A673 (cell line): ENCODE data around the gene SPOCD1. TPM values are rescaled to one million over a fixed set of nuclear protein-coding genes. Genes with fewer than 3 reads are reported as not detected.

ENCODE experiments used
- BruUV-seq: library from RNA; stranded (reverse); fragments of 400-500 nt; replicated peaks from 2 replicates; lab custom pipeline; 2021; lab: Mats Ljungman, UMichigan
- CTCF ChIA-PET: fragments of 300-600 bp; sonication (Branson Sonifier 250); formaldehyde crosslinking; loops from one replicate; lab custom pipeline; 2022; ENCODE audit warnings: antibody characterized with exemption; lab: Charles Lee
- POLR2A ChIA-PET: fragments of 300-600 bp; sonication (Branson Sonifier 250); formaldehyde crosslinking; loops from one replicate; lab custom pipeline; 2022; ENCODE audit warnings: antibody characterized with exemption; ENCODE audit not compliant: low non-redundant PET; lab: Charles Lee
- DNase-seq: peaks from one replicate; pipeline ENCODE4 v3.0.0-alpha.2; 2015; ENCODE audit warnings: low spot score
- H3K27ac ChIP-seq: fragments of 200-600 bp; sonication (generic); 2 replicates; pipeline ENCODE4 v1.5.1; 2016; ENCODE audit warnings: mixed run types, low read depth, mild to moderate bottlenecking, mixed read lengths, antibody characterized with exemption, low read length; ENCODE audit not compliant: poor library complexity, severe bottlenecking
- H3K27me3 ChIP-seq: fragments of 200-600 bp; sonication (generic); replicated peaks from 2 replicates; pipeline ENCODE4 v1.6.1; 2017; ENCODE audit warnings: mixed run types, low read depth, mild to moderate bottlenecking, mixed read lengths, antibody characterized with exemption, low read length; ENCODE audit not compliant: insufficient read depth, poor library complexity
- H3K36me3 ChIP-seq: fragments of 200-600 bp; sonication (generic); 2 replicates; pipeline ENCODE4 v1.6.1; 2016; ENCODE audit warnings: mixed run types, mild to moderate bottlenecking, mixed read lengths, antibody characterized with exemption, low read length; ENCODE audit not compliant: insufficient read depth, poor library complexity, severe bottlenecking
- H3K4me1 ChIP-seq: fragments of 200-600 bp; sonication (generic); 2 replicates; pipeline ENCODE4 v1.6.1; 2017; ENCODE audit warnings: mixed run types, mild to moderate bottlenecking, mixed read lengths, antibody characterized with exemption, low read length; ENCODE audit not compliant: insufficient read depth, poor library complexity, severe bottlenecking
- H3K4me3 ChIP-seq: fragments of 200-600 bp; sonication (generic); 2 replicates; pipeline ENCODE4 v1.5.1; 2016; ENCODE audit warnings: low read depth, mixed run types, mild to moderate bottlenecking, mixed read lengths, low read length; ENCODE audit not compliant: poor library complexity, severe bottlenecking
- H3K9me3 ChIP-seq: fragments of 200-600 bp; sonication (generic); 2 replicates; pipeline ENCODE4 v1.6.1; 2016; ENCODE audit warnings: mixed run types, low read depth, mild to moderate bottlenecking, mixed read lengths, antibody characterized with exemption, low read length; ENCODE audit not compliant: poor library complexity, severe bottlenecking
- EZH2 ChIP-seq: fragments of 200-600 bp; sonication (generic); IDR thresholded peaks from 2 replicates; pipeline ENCODE4 v1.6.1; 2017; ENCODE audit warnings: borderline replicate concordance, low read depth, mild to moderate bottlenecking, mixed read lengths, antibody characterized with exemption, low read length; ENCODE audit not compliant: poor library complexity, severe bottlenecking
- intact Hi-C: fragments of 100-400 bp; cut with micrococcal nuclease; formaldehyde crosslinking; loops from one replicate; pipeline ENCODE4 v1.10.0; 2022; ENCODE audit not compliant: unreplicated experiment
- total RNA-seq: library from RNA; stranded (reverse); gene quantifications from 2 replicates; pipeline ENCODE4 v1.2.3, GENCODE V29; 2021
- TF ChIP-seq, protein P1 (sequence below): fragments of 300-800, 200-600 bp; sonication (generic); conservative IDR thresholded peaks from 2 replicates; pipeline ENCODE4 v1.5.1; 2017; ENCODE audit warnings: low read depth, mild to moderate bottlenecking, antibody characterized with exemption, low read length, moderate library complexity, mixed read lengths

The SPOCD1 gene
- total RNA-seq, 1 experiment from 2014 or later, result 0.58 TPM

DNA sequence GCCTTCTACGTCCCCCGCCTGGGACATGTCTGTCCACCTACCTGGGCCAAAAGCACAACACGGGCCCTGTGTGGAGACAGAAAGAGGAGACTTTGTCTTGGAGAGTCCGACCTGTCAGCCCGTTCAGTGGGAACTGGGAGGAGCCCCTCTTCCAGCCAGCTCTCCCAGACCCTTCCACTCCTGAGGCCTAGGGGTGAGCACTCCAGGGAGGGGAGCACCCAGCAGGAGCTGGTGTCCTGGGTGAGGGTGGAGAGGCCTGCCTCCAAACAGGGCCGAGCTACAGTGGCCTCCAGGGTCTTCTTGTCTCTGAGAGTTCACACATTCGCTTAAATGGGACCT lies 546 bp downstream of the SPOCD1 start:
- H3K27ac ChIP-seq, result no peak overlapping the region
- BruUV-seq, result no TSS peak
- no peaks in the 10 kb centered on the region for H3K4me1 ChIP-seq
- ChIA-PET POLR2A (no interaction called here), CTCF (interaction anchor here (0.7 to 2.1 kb wide), 2 partner anchors 149 to 162 kb away, joined by 3 to 10 read pairs; no protein-coding TSS in a partner anchor)
- H3K27me3 ChIP-seq, result no peaks in the 10 kb centered on the region
- intact Hi-C loops, result loop anchor here (5.0 kb wide), 1 partner anchor 147 kb away; no protein-coding TSS in a partner anchor
- H3K36me3 ChIP-seq, result no peaks in the 10 kb centered on the region
- H3K9me3 ChIP-seq, result no peaks in the 10 kb centered on the region
- DNase-seq, result no peak
- H3K4me3 ChIP-seq, result no peak overlapping the region
- TF ChIP-seq EZH2, result no peak
- TF ChIP-seq, protein P1, sequence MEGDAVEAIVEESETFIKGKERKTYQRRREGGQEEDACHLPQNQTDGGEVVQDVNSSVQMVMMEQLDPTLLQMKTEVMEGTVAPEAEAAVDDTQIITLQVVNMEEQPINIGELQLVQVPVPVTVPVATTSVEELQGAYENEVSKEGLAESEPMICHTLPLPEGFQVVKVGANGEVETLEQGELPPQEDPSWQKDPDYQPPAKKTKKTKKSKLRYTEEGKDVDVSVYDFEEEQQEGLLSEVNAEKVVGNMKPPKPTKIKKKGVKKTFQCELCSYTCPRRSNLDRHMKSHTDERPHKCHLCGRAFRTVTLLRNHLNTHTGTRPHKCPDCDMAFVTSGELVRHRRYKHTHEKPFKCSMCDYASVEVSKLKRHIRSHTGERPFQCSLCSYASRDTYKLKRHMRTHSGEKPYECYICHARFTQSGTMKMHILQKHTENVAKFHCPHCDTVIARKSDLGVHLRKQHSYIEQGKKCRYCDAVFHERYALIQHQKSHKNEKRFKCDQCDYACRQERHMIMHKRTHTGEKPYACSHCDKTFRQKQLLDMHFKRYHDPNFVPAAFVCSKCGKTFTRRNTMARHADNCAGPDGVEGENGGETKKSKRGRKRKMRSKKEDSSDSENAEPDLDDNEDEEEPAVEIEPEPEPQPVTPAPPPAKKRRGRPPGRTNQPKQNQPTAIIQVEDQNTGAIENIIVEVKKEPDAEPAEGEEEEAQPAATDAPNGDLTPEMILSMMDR, result no peak

DNA sequence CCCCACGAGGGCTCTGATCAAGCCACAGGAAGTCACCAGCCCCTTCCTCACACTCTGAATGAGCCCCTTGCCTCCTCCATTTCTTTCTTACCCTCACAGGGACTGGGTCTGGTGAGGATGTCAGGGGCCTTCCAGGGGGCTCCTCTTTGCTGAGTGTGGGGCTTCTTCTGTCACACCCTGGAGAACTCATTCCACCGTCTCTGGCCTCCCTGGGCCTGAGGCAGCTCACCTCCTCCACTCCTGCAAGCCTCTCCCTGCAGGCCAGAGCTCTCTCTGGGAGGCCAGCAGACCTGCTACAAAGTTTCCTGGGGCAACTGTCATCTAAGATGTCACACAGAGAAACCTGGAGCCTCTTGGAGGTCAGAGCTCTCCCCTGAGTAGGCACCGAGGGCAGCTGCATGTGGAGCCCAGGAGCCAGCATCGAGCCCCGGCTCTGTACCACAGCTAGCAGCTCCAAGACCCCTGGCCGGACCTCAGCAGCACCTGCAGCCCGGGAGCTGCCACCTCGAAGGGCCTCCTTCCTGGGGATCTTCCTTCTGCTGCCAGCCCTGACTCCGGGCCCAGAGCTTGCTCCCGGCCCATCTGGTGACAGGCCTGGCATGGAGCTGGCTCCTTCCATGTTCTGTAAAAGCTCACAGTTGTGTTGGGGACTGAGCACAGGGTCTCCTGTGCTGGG lies 1.1 kb downstream of the SPOCD1 start:
- ChIA-PET POLR2A (no interaction called here), CTCF (interaction anchor here (2.1 kb wide), 1 partner anchor 149 kb away, joined by 10 read pairs; no protein-coding TSS in a partner anchor)
- DNase-seq, result no peak
- Histone ChIP-seq H3K4me1 (no peaks in the 10 kb centered on the region), H3K36me3 (no peaks in the 10 kb centered on the region), H3K4me3 (no peak overlapping the region), H3K9me3 (no peaks in the 10 kb centered on the region), H3K27me3 (no peaks in the 10 kb centered on the region), H3K27ac (no peak overlapping the region)
- BruUV-seq, result no TSS peak
- no peak for TF ChIP-seq EZH2
- TF ChIP-seq, protein P1, result no peak
- intact Hi-C loops, result loop anchor here (5.0 kb wide), 1 partner anchor 148 kb away; no protein-coding TSS in a partner anchor

DNA sequence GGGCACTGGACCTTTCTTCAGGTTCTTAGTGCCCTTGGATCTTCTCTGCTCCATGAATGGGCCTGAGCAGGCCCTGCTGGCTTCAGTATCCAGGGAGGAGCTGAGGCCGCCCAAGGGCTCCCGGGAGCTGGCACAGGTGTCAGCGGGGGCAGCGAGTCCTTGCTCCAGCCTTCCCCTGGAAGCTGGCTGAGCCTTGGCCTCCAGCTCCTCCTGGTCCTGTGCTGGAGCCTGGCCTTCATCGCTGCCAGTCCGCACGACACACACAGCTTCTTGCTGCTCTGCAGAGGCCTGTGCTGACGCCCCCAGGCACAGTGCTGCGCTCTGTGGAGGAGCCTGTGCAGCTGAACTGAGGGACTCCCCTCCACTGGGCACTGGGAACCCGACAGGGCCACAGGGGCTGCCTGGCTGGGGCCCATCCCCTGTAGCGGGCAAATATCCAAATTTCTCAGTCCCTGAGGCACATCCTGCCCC lies 1.7 kb downstream of the SPOCD1 start:
- no peaks in the 10 kb centered on the region for H3K9me3 ChIP-seq
- TF ChIP-seq, protein P1, result no peak
- TF ChIP-seq EZH2, result no peak
- intact Hi-C loops, result no loop called here
- ChIA-PET CTCF (no interaction called here), POLR2A (no interaction called here)
- no TSS peak for BruUV-seq
- H3K36me3 ChIP-seq, result no peaks in the 10 kb centered on the region
- H3K27me3 ChIP-seq, result no peaks in the 10 kb centered on the region
- H3K4me3 ChIP-seq, result no peak overlapping the region
- no peak for DNase-seq
- no peak overlapping the region for H3K27ac ChIP-seq
- H3K4me1 ChIP-seq, result no peaks in the 10 kb centered on the region
